ENCODE measurements around the gene DDX18. TPM values are rescaled to one million over a fixed set of nuclear protein-coding genes. Genes with fewer than 3 reads are reported as not detected.

The DDX18 gene
- total RNA-seq, 1 experiment from 2014 or later: 42.8 TPM

DNA sequence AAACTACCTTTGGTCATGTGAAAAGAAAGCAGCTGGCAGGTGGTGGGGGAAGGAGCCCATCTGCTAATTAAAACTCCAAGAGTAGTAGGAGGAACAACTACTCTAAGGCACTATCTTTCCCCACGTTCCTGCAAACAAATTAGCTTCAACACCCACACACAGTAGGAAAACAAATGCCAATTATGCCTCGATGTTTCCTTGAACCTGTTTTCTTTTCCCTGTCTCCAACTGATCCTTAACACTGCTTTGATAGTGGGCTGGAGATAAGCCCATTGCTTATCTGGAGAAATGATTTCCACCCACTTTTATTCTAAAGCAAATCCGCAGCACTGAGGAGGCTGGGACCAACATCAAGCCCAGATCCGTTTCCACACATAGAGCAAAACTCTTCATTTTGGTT, 36.0 kb downstream of the DDX18 start:
- Histone ChIP-seq H4K20me1 (ENCODE audit: low read length) (no peaks in the 10 kb centered on the region), H3K27me3 (ENCODE audit: low read length) (no peaks in the 10 kb centered on the region), H3K79me2 (ENCODE audit: low read length) (no peaks in the 10 kb centered on the region), H3K36me3 (ENCODE audit: low read depth, low read length) (no peaks in the 10 kb centered on the region), H3F3A (ENCODE audit: low read length, unreplicated experiment) (no peaks in the 10 kb centered on the region), H3K27ac (ENCODE audit: low read length) (no peak overlapping the region), H3K4me1 (ENCODE audit: insufficient read depth, low read length) (peaks cover 7% of the 10 kb centered on the region), H3K9me2 (replicated peaks; ENCODE audit: low read length) (no peaks in the 10 kb centered on the region), H3K9ac (ENCODE audit: low read length) (no peak overlapping the region), H3K4me3 (ENCODE audit: low read length) (no peak overlapping the region), H2AFZ (ENCODE audit: low read length) (no peak overlapping the region), H3K4me2 (ENCODE audit: low read length) (no peak overlapping the region), H3K9me3 (ENCODE audit: low read length) (no peaks in the 10 kb centered on the region)
- ChIA-PET CTCF (no interaction called here), POLR2A (ENCODE audit: unreplicated experiment) (no interaction called here)
- intact Hi-C loops (cut with micrococcal nuclease): no loop called here
- no peak for TF ChIP-seq EZH2 (IDR thresholded peaks at IDR 0.05; ENCODE audit: low read length, unreplicated experiment)
- TF ChIP-seq, protein P1, sequence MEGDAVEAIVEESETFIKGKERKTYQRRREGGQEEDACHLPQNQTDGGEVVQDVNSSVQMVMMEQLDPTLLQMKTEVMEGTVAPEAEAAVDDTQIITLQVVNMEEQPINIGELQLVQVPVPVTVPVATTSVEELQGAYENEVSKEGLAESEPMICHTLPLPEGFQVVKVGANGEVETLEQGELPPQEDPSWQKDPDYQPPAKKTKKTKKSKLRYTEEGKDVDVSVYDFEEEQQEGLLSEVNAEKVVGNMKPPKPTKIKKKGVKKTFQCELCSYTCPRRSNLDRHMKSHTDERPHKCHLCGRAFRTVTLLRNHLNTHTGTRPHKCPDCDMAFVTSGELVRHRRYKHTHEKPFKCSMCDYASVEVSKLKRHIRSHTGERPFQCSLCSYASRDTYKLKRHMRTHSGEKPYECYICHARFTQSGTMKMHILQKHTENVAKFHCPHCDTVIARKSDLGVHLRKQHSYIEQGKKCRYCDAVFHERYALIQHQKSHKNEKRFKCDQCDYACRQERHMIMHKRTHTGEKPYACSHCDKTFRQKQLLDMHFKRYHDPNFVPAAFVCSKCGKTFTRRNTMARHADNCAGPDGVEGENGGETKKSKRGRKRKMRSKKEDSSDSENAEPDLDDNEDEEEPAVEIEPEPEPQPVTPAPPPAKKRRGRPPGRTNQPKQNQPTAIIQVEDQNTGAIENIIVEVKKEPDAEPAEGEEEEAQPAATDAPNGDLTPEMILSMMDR (conservative IDR thresholded peaks at IDR 0.05; ENCODE audit: low read depth, low read length): no peak
- TF ChIP-seq EZH2phosphoT487 (IDR thresholded peaks at IDR 0.05; ENCODE audit: borderline replicate concordance, low read length): no peak
- no peak for DNase-seq
- no peak for ATAC-seq
- BruUV-seq (replicated peaks): no TSS peak

DNA sequence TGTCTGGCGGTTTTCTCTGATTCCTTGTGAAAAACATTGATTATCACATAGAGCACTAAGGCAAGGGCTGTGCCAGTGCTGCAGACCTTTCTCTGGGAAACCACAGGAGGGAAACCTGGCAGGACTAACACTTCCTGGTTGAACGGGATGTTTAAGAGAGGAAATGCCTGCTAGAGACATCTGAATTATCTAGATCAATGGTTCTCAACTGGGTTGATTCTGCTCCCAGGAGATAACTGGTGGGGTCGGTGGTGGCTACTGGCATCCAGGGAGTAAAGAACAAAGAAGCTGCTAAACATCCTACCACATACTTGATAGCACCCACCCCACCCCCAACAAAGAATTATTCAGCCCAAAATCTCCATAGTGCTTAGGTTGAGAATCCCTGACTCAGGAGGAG, 37.5 kb downstream of the DDX18 start:
- H3K9me3 ChIP-seq (ENCODE audit: low read length): no peaks in the 10 kb centered on the region
- ChIA-PET POLR2A (ENCODE audit: unreplicated experiment) (no interaction called here), CTCF (no interaction called here)
- H3K4me1 ChIP-seq (ENCODE audit: insufficient read depth, low read length): peaks cover 22% of the 10 kb centered on the region
- intact Hi-C loops (cut with micrococcal nuclease): no loop called here
- H4K20me1 ChIP-seq (ENCODE audit: low read length): no peaks in the 10 kb centered on the region
- H3K36me3 ChIP-seq (ENCODE audit: low read depth, low read length): no peaks in the 10 kb centered on the region
- no peak for ATAC-seq
- no peak overlapping the region for H3K4me3 ChIP-seq (ENCODE audit: low read length)
- H3F3A ChIP-seq (ENCODE audit: low read length, unreplicated experiment): no peaks in the 10 kb centered on the region
- H2AFZ ChIP-seq (ENCODE audit: low read length): no peak overlapping the region
- no peak for DNase-seq
- no peaks in the 10 kb centered on the region for H3K9me2 ChIP-seq (replicated peaks; ENCODE audit: low read length)
- H3K79me2 ChIP-seq (ENCODE audit: low read length): no peaks in the 10 kb centered on the region
- no peak overlapping the region for H3K4me2 ChIP-seq (ENCODE audit: low read length)
- TF ChIP-seq, protein P1 (conservative IDR thresholded peaks at IDR 0.05; ENCODE audit: low read depth, low read length): no peak
- TF ChIP-seq EZH2 (IDR thresholded peaks at IDR 0.05; ENCODE audit: low read length, unreplicated experiment) (no peak), EZH2phosphoT487 (IDR thresholded peaks at IDR 0.05; ENCODE audit: borderline replicate concordance, low read length) (no peak)
- H3K27ac ChIP-seq (ENCODE audit: low read length): no peak overlapping the region
- H3K27me3 ChIP-seq (ENCODE audit: low read length): no peaks in the 10 kb centered on the region
- no TSS peak for BruUV-seq (replicated peaks)
- no peak overlapping the region for H3K9ac ChIP-seq (ENCODE audit: low read length)

DNA sequence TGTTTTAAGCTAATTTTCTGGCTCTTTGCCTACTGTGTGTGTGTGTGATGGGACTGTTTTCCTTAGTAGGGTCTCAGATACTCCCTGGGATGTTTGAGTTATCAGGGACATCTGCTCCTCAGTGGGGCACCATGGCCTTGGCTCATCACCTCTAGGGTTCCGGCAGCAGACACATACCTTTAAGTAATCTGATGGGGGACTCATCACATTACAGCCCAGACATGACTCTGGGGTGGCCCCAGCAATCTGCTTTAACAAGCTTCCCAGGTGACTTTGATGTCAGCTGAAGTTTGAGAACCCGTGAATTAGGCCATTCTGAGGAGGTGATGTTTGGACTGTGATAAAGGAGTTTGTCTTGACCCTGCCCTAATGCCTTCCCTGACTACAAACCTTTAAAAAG, 38.8 kb downstream of the DDX18 start:
- Histone ChIP-seq H3K4me1 (ENCODE audit: insufficient read depth, low read length) (peaks cover 27% of the 10 kb centered on the region), H3K9me3 (ENCODE audit: low read length) (no peaks in the 10 kb centered on the region), H3K9me2 (replicated peaks; ENCODE audit: low read length) (no peaks in the 10 kb centered on the region), H3K9ac (ENCODE audit: low read length) (no peak overlapping the region), H3K4me3 (ENCODE audit: low read length) (no peak overlapping the region), H3K27ac (ENCODE audit: low read length) (no peak overlapping the region), H2AFZ (ENCODE audit: low read length) (no peak overlapping the region), H3K27me3 (ENCODE audit: low read length) (no peaks in the 10 kb centered on the region), H3K79me2 (ENCODE audit: low read length) (no peaks in the 10 kb centered on the region), H3K36me3 (ENCODE audit: low read depth, low read length) (no peaks in the 10 kb centered on the region), H3F3A (ENCODE audit: low read length, unreplicated experiment) (no peaks in the 10 kb centered on the region), H4K20me1 (ENCODE audit: low read length) (no peaks in the 10 kb centered on the region), H3K4me2 (ENCODE audit: low read length) (no peak overlapping the region)
- TF ChIP-seq, protein P1 (conservative IDR thresholded peaks at IDR 0.05; ENCODE audit: low read depth, low read length): no peak
- TF ChIP-seq EZH2 (IDR thresholded peaks at IDR 0.05; ENCODE audit: low read length, unreplicated experiment): no peak
- TF ChIP-seq EZH2phosphoT487 (IDR thresholded peaks at IDR 0.05; ENCODE audit: borderline replicate concordance, low read length): no peak
- no peak for ATAC-seq
- POLR2A ChIA-PET (ENCODE audit: unreplicated experiment): interaction anchor here (0.6 kb wide), 1 partner anchor 21 kb away, joined by 4 read pairs; no protein-coding TSS in a partner anchor
- no peak for DNase-seq
- intact Hi-C loops (cut with micrococcal nuclease): no loop called here
- BruUV-seq (replicated peaks): no TSS peak
- CTCF ChIA-PET: interaction anchor here (0.5 kb wide), 1 partner anchor 150 kb away, joined by 3 read pairs; no protein-coding TSS in a partner anchor

Data from PC-3 (cell line).